Ramos (cell line): ENCODE results near the gene PTGDS.
"Not testable (repeated sequence)": the region's sequence is repeated elsewhere in the genome, so short reads cannot be mapped to it uniquely, and the experiment has no call there.

Experiments
- in situ Hi-C: fragments of 300-500 bp; cut with MboI; formaldehyde crosslinking; loops from one replicate; pipeline ENCODE4 v1.14.3; 2022; ENCODE audit warnings: low sequenced_read_pairs; ENCODE audit not compliant: unreplicated experiment

Gene PTGDS

DNA sequence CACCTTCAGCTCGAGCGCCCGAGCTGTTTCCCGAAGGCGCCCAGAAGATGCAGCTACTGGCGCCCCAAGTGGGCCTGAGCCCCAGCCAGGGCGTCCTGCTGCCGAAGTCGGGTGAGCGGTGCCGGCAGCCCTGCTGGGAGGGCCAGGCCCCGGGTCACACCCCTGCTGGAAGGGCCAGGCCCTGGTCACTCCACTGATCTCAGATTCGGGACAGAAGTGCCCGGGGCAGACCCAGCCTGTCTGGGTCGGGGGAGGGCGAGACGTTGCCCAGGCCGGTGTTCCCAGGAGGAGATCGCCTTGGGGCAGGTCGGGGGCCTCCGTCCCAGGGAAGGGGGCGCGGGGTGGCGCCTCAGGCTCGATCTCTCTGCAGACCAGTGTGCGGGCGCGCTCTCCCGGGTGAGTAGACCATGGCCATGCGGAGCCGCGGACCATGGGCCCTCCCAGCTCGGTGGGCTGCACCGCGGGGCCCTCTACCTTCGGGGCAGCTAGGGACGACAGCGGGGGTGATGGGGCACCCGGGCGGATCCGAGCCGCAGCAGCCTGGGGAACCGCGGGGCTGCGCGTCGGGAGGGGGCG, 7.8 kb downstream of the PTGDS start:
- in situ Hi-C loops: no loop called here

DNA sequence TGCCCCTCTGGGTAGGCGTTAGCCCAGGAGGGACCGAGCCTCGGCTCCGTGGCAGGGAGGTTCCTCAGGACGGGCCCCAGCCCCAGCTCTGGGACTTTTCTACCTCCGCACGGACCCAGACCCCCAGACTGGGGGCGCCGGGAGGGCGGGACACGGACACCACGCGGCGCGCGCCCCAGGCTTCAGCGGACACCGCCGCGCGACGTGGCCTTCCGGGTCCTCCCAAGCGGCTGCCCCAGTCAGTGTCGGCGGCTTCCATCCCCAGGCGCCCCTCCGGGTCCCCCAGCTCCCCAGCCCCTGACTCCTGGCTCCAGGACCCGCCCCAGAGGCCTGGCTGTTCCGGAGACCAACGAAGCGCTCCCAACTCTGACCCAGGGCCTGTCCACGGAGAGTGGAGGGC, 8.5 kb downstream of the PTGDS start:
- in situ Hi-C loops: no loop called here

DNA sequence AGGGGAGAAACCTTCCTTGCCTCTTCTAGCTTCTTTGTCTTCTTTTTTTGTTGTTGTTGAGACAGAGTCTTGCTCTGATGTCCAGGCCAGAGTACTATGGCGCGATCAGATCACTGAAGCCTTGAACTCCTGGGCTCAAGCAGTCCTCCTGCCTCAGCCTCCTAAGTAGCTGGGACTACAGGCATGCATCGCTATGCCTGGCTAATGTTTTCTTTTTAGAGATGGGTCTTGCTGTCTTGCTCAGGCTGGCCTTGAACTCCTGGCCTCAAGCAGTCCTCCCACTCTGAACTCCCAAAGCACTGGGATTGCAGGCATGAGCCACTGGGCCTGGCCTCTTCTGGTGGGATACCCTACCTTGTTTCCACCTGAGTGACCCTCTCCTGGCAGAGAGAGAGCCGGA, 11.6 kb downstream of the PTGDS start:
- in situ Hi-C loops: no loop called here

DNA sequence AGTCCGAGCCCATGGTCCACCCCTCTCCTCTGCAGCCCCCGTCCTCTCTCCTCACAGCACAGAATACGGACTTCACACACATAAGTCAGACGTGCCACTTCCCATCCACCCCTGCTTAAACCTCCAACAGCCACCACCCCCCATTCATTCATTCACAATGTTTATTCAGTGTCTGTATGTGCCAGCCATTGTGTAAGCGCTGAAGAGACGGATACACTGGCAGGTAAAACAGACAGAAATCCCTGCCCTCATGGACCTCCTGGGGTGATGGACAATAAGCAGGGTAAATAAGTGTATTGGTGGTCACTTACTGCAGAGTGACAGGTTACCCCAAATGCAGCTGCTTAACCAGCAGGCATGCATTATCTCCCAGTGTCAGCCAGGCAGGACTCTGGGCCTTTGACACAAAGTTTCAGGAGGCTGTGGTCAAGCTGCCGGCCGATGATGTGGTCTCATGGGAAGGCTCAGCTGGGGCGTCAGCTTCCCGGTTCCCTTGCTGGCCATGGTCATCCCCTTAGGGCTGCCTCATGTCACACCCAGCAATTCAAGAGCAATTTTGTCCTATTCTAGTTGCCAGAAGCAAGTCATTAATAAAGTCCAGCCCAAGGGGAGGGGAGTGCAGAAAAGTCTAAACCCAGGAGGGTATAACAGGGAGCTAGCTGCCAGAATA, 13.1 kb downstream of the PTGDS start:
- in situ Hi-C loops: no loop called here

DNA sequence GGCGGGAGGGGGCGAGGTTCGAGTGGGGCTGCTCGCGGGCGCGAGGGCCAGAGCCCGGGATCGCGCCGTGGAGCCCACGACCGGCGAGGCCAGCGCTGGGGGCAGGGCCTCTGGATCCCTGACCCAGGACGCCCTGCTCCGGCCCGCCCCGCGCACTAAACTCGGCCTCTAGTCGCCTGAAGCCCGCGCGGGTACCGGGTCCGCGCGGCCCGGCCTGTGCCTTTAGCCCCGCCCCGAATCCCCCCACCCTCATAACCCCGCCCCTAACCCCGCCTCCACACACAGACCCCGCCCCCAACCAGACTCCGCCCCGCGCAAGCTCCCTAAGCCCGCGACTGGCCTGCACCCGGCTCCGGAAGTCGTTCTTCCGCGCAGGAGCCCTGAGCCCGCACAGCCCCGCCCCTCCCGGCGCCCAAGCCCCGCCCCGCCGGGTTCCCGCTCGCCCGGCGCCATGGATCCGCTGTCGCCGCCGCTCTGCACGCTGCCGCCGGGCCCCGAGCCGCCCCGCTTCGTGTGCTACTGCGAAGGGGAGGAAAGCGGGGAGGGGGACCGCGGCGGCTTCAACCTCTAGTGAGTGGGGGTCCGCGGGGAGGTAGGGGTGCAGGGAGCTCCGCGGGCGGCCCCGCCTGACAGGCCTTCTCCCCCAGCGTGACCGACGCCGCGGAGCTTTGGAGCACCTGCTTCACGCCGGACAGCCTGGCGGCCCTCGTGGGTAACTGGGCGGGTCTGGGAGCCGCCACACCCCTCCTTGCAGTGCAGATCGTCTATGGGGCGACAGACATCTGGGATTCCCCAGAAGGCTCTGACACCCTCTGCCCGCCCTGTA, 14.9 kb downstream of the PTGDS start, which contains the start of gene PAXX:
Gene PAXX, plus strand, starts transcription at position 430 of the 826 bp plus-strand sequence. Its CDS starts 22 bp downstream, at position 452.
- in situ Hi-C loops: no loop called here

DNA sequence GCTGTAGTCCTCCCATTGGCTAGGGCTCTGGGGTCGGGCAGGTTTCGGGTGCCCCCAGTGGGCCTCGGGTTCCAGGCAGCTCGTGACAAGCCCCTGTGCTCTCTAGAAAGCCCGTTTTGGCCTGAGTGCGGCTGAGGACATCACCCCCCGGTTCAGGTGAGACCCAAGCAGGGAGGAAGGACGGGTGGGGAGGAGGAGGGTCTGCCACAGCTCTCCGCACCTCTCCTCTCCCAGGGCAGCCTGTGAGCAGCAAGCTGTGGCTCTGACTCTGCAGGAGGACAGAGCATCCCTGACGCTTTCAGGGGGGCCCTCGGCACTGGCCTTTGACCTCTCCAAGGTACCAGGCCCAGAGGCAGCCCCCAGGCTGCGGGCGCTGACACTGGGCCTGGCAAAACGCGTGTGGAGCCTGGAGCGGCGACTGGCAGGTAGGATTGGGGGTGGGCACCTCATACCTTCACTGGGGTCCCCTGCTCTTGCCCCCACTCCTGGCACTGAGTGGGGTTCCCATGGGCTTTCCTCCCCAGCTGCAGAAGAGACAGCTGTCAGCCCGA, 15.6 kb downstream of the PTGDS start:
- in situ Hi-C loops: no loop called here

DNA sequence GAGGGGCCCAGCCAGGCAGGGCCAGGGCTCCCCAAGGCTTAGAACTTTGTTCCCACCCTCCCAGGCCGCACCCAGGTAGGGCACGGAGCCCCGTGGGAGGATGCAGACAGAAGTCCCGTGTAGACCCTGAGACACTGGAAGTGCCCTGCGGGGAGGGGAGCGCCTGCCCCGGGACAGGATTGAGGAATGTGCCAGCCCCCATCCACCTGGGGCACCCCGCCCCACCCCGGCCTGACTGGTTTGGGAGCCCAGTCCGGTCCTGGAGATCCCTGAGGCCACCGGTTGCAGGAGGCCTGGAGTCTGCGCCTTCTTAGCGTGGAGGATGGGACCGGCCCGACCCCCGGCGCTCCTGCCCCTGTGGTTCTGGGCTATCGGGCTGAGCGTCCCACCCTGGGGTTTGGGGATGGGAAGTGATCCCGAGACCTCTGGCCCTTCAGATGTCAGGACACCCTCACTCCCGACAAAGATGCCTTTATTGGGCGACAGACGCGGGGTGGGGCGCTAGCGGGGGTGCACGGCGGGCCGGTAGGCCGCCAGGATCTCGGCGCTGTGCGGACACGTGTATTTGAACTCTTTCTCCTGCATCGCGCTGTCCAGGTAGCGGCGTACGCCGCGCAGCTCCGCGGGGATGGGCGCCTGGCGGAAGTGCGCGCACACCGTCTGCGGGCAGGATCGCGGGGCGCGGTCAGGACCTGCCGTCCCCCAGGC, 17.0 kb downstream of the PTGDS start:
- in situ Hi-C loops: no loop called here

DNA sequence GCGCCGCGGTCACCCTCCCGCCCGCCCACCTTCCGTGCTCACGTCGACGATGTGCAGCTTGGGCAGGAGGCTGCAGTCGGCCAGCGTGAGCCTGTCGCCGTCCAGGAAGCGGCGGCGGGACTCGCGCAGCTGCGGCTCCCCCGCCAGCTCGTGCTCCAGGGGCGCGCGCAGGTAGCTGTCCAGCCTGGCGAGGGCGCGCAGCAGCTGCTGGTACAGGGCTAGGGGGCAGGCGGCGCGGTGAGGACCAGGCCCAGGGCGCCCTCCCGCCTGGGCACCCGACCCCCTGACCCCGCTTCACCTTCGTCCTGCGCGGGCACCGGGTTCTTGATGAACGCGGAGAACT, 17.6 kb downstream of the PTGDS start:
- in situ Hi-C loops: no loop called here

DNA sequence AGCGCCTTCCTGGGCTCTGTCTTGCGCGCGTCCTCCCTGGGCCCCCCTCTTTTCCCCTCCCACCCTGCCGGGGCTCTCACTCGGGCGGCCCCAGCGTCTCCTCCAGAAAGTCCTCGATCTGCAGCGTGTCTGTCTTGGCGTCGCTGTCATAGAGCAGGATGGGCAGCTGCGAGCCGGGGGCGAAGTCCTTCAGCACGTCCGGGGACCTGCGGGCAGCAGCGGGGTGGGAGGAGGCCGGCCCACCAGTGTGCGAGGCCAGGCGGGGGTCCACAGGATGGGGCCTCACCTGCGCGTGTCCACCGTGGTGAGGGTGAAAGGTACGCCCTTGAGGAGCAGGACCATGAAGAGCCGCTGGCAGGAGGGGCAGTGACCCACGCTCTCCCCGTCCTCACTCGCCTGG, 18.1 kb downstream of the PTGDS start:
- in situ Hi-C loops: no loop called here

DNA sequence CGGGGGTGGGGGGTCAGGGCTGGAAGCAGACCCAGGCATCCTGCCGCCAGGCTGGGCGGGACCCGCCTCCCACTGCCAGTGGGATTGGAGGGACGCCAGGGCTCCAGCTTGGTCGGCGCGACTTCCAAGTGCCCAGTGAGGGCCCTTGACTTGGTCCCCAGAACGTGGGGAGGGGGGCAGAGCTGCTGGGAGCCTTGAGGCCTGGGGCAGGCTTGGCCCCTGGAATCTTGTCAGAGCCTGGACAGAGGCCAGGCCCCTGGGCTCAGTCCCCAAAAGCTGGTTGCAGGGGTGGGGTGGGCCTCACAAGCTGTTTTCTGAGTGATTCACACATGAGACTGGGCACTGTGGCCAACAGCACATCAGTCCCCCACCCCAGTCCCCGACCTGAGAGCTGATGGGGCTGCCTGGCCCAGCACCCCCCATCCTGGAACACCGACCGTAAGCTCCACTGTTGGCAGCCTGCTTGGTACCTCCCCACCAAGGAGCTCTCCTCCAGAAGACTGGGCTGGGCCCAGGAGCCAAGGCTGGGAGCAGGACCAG, 18.5 kb downstream of the PTGDS start:
- in situ Hi-C loops: no loop called here

DNA sequence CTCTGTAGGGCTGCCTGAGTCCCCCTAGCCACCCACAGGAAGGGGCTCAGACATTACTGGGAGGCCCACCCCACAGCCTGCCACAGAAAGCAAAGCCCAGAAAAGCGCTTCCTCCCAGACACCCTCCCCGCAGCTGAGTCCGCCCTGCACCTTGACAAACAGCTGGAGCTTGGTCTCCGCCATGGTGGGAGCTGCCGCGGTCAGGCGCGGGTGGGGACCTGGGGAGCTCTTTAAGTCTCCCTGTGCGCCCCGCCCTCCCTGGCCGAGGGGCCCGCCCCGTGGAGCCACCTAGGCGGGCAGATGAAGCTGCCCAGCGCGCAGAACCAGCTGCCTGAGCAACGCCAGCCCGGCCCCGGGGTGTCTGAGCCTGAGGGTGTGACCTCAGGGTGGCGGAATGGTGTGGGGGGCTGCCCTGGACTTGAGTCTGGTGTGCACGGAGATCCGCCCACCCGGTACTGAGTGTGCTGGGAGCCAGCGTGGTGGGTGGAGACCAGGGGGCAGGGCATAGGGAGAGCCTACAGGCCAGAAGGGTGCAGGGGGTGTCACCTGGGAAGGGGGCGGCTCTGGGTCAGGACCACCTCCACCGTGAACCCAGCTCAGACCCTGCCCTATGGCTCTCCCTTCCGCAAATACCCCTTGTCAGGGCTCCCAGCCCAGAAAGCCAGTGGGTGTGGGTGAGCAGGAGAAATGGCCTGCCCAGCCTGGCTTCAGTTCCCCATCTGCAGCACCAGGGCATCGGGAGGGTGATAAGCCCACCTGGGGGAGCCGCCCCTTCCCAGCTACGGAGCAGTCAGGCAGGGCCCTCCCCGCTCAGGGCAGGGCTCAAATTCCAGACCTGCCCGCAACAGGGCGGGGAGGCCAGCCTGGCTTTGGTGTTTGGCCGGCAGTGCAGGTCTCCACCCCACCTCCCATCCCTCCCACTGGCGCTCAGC, 19.3 kb downstream of the PTGDS start, which contains the start of gene CLIC3:
Gene CLIC3, minus strand, starts transcription at position 208 of the 932 bp plus-strand sequence. Its CDS starts 25 bp downstream, at position 183.
- in situ Hi-C loops: no loop called here

DNA sequence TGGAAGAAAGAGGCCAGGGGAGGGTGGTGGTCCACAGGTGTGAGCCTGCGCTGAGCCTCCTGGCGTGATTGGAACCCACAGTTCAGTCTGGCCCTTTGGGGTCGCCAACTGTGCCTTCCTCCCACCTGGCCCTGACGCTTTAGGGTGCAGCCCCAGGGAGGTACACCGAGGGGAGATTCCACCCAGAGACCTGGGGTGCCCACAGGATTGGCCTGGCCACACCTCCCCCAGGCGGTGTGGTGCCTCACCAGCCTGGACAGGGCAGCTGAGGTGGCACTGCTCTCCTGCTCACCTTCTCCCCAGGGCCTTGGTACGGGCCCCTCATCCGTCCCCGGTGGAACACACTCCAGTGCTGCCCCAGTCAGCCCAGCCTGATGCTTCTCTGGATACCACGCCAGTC, 20.1 kb downstream of the PTGDS start:
- in situ Hi-C loops: no loop called here

DNA sequence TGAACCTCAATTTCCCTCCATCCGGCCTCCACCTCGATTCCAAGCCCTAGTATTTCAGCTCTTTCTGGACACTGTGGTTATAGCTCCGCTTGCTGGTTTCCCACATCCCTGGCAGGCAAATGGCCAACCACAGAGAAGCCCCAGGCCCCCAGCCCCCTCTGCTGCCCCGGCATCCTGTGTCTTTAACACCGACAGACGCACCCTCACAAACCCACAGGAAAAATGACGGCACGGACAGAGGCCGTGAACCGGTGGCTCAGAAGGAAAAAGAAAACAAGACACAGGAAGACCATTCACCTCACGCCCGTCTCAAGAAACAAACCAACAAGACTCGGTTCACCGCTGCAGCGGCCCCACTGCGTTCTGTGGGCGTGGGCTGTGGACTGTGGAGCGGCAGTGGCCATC, 20.5 kb downstream of the PTGDS start:
- in situ Hi-C loops: no loop called here

DNA sequence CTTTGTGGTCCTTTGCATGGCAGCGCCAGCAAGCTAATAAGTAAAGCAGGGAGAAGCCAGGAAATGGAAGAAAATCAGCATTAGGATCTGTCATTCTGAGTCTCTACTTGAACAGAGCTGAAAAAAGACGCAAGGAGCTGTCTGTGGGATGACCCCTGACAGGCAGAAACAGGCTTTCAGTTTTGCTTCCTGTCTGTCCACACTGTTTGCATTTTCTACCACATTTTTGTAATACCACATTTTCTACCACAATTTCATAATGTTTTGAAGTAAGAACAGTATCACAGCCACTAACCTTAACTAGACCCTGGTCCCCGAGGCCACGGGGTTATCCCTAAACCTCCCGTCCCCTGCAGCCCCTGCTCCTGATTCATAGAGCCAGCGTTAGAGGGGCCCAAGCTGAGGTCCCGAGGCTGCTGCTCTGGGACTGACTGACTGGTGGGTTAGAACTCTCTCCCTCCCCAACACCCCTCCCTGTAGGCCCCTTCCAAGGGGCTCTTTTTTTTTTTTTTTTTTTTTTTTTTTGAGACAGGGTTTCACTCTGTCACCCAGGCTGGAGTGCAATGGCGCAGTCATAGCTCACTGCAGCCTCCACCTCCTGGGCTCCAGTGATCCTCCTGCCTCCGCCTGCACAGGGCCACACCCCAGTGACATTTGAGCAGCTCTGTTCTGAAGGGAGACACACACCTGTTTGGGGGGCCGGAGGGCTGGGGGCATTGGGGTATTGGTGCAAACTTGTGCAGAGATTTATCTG, 23.1 kb downstream of the PTGDS start:
- in situ Hi-C loops: no loop called here

DNA sequence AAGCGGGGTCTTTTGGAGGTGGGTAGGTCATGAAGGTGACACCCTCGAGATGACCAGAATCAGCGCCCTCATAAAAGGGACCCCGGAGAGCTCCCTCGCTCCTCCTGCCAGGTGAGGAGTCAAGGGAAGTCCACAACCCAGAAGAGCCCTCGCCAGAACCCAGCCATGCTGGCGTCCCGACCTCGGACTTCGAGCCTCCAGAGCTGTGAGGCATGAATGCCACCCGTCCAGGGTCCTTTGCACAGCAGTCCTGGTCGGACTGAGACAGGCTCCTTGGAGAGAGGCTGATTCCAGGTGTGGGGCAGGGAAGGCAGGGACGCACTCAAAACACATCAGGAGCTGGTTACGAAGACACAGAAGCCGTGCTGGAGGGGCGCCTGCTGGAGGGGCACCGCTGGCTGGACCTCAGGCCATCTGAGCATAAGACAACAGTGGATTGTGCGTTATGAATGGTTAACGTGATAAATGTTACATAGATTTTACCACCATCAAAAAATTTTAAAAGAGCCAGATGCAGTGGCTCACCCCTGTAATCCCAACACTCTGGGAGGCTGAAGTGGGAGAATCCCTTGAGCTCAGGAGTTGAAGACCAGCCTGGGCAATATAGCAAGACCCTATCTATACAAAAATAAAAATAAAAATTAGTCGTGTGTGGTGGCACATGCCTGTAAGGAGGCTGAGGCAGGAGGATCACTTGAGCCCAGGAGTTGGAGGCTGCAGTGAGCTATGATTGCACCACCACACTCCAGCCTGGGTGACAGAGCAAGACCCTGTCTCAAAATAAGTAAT, 24.7 kb downstream of the PTGDS start:
- in situ Hi-C loops: no loop called here

DNA sequence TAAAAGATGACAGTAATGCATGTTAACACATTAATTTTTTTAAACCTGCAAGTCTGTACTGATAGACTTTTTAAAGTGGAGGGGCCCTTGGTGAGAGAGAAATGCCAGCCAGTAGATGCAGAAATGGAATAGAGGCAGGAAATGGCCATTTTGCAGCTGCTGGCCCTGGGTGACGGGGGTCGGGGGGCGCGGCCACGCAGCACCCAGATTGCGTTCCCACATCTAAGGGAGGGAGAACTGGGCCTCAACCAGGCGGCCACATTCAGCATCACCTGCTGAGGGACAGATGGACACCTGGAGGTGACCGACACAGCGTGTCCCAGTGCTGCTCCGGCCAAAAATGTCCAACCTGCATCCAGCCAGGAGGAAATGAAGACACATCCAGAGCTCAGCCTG, 25.3 kb downstream of the PTGDS start:
- in situ Hi-C loops: no loop called here

DNA sequence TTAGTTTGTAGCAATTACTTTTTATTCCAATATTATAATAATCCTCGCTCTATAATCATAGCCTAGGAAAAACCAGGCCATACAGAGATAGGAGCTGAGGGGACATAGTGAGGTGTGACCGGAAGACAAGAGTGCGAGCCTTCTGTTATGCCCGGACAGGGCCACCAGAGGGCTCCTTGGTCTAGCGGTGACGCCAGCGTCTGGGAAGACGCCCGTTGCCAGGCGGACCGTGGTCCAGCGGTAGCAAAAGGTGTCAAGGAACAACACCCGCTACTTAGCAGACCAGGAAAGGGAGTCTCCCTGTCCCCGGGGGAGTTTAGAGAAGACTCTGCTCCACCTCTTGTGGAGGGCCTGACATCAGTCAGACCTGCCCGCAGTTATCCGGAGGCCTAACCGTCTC, 27.0 kb downstream of the PTGDS start:
- in situ Hi-C loops: not testable (repeated sequence)
